Mammary epithelial cell (primary cell): Measurements from ENCODE around the gene IRF8.

ENCODE experiments used
- EZH2 ChIP-seq: IDR thresholded peaks from 2 replicates; pipeline ENCODE4 v1.6.1; 2012; ENCODE audit warnings: low read length, inconsistent platforms, borderline replicate concordance
- TF ChIP-seq, protein P1 (sequence below), 2 donors: IDR thresholded peaks in 1 of 2; conservative IDR thresholded peaks in 1 of 2; 2 replicates each; pipeline ENCODE4 v1.5.1; 2011 to 2012; ENCODE audit warnings: inconsistent platforms in 2 of 2, low read length in 2 of 2, mild to moderate bottlenecking in 2 of 2, control low read depth in 1 of 2, low read depth in 1 of 2; ENCODE audit not compliant: insufficient read depth in 1 of 2; ENCODE audit errors: extremely low read depth in 1 of 2

DNA sequence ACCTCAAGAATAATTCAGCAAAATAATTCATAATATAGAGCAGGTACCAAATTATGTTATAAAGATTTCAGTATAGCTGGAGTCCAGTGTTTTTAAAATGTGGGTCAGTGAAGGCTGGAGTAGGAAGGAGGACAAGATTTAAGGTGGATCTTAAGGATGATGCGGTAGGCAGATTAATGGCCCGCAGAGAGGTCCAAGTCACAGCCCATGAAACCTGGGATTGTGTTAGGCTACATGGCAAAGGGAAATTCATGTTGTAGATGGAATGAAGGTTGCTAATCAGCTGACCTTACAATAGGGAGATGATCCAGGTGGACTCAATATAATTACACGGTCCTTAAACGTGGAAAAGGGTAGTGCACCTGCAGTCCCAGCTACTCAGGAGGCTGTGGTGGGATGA lies 6.2 kb upstream of the IRF8 start:
- TF ChIP-seq, protein P1, sequence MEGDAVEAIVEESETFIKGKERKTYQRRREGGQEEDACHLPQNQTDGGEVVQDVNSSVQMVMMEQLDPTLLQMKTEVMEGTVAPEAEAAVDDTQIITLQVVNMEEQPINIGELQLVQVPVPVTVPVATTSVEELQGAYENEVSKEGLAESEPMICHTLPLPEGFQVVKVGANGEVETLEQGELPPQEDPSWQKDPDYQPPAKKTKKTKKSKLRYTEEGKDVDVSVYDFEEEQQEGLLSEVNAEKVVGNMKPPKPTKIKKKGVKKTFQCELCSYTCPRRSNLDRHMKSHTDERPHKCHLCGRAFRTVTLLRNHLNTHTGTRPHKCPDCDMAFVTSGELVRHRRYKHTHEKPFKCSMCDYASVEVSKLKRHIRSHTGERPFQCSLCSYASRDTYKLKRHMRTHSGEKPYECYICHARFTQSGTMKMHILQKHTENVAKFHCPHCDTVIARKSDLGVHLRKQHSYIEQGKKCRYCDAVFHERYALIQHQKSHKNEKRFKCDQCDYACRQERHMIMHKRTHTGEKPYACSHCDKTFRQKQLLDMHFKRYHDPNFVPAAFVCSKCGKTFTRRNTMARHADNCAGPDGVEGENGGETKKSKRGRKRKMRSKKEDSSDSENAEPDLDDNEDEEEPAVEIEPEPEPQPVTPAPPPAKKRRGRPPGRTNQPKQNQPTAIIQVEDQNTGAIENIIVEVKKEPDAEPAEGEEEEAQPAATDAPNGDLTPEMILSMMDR (conservative IDR thresholded peaks at IDR 0.05 in 1 of 2, IDR thresholded peaks at IDR 0.05 in 1 of 2; ENCODE audit: extremely low read depth in 1 of 2, insufficient read depth in 1 of 2, low read depth in 1 of 2, low read length in 2 of 2): no peak
- TF ChIP-seq EZH2: no peak
